Measurements from ENCODE around the gene ARHGAP24.

DNA sequence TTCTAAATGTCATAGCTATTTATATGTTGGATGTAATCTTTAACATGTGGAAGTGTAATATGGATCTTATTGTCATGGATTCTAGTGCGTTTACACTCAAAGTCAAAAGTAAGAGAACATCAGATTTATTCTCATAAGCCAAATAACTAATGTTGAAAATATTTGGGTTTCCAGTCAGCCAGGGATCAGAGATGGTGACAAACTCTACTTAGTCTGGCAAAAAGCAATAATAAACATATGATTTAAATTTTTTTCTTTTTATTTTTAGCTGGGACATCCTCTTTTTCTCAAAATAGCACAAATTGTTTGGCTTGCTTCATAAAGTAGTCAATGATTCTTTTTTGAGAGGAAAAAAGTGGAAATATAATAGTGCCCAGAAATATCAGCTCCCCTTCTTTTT, 392.3 kb downstream of the ARHGAP24 start:
- TF ChIP-seq TAF1 (IDR thresholded peaks at IDR 0.05; ENCODE audit: borderline replicate concordance, insufficient read depth, low read length) (no peak), POLR2AphosphoS5 (IDR thresholded peaks at IDR 0.05; ENCODE audit: low read depth, low read length) (no peak), SIN3A (IDR thresholded peaks at IDR 0.05; ENCODE audit: borderline replicate concordance, insufficient read depth, low read length) (no peak), FOXP2 (optimal IDR thresholded peaks at IDR 0.05; ENCODE audit: borderline replicate concordance, extremely low read depth, extremely low read length, insufficient read depth) (no peak)
- TF ChIP-seq, protein P1, sequence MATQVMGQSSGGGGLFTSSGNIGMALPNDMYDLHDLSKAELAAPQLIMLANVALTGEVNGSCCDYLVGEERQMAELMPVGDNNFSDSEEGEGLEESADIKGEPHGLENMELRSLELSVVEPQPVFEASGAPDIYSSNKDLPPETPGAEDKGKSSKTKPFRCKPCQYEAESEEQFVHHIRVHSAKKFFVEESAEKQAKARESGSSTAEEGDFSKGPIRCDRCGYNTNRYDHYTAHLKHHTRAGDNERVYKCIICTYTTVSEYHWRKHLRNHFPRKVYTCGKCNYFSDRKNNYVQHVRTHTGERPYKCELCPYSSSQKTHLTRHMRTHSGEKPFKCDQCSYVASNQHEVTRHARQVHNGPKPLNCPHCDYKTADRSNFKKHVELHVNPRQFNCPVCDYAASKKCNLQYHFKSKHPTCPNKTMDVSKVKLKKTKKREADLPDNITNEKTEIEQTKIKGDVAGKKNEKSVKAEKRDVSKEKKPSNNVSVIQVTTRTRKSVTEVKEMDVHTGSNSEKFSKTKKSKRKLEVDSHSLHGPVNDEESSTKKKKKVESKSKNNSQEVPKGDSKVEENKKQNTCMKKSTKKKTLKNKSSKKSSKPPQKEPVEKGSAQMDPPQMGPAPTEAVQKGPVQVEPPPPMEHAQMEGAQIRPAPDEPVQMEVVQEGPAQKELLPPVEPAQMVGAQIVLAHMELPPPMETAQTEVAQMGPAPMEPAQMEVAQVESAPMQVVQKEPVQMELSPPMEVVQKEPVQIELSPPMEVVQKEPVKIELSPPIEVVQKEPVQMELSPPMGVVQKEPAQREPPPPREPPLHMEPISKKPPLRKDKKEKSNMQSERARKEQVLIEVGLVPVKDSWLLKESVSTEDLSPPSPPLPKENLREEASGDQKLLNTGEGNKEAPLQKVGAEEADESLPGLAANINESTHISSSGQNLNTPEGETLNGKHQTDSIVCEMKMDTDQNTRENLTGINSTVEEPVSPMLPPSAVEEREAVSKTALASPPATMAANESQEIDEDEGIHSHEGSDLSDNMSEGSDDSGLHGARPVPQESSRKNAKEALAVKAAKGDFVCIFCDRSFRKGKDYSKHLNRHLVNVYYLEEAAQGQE (IDR thresholded peaks at IDR 0.05; ENCODE audit: insufficient read depth in 1 of 2, low read depth in 2 of 2, low read length in 2 of 2) = no peak
